ENCODE data around the gene NOB1. TPM values are rescaled to one million over a fixed set of nuclear protein-coding genes. Genes with fewer than 3 reads are reported as not detected.
A peak's percentile ranks its signal among the peaks of the same experiment; 100 is the strongest.

NOB1 gene
- total and polyA plus RNA-seq, 2 donors from 2014 or later = 34.9 to 50.4 TPM

- H3K4me3 ChIP-seq (ENCODE audit: low read length in 3 of 3) = no peak overlapping the region
- H3K9ac ChIP-seq (ENCODE audit: low read length in 3 of 3) = no peak overlapping the region
- no peaks in the 10 kb centered on the region for H3K27me3 ChIP-seq (ENCODE audit: control insufficient read depth, insufficient read depth, low read length)
- FAIRE-seq (no peak), DNase-seq (no peak)
- H3K27ac ChIP-seq (ENCODE audit: low read depth in 2 of 2, low read length in 2 of 2) = peak overlapping the region in 1 of 2 donors; percentile 17
- intact Hi-C loops (cut with DNase I) = no loop called here
- H3K36me3 ChIP-seq (ENCODE audit: control insufficient read depth in 2 of 3, insufficient read depth in 3 of 3, low read length in 3 of 3) = no peaks in the 10 kb centered on the region
- H3K4me1 ChIP-seq (ENCODE audit: control insufficient read depth in 2 of 3, insufficient read depth in 2 of 3, low read depth in 1 of 3, low read length in 3 of 3) = peaks cover 0 to 19% (median 12%) of the 10 kb centered on the region in 3 donors
- H3K9me3 ChIP-seq (ENCODE audit: control insufficient read depth in 2 of 3, insufficient read depth in 1 of 3, low read length in 3 of 3) = no peaks in the 10 kb centered on the region
- TF ChIP-seq, protein P1, sequence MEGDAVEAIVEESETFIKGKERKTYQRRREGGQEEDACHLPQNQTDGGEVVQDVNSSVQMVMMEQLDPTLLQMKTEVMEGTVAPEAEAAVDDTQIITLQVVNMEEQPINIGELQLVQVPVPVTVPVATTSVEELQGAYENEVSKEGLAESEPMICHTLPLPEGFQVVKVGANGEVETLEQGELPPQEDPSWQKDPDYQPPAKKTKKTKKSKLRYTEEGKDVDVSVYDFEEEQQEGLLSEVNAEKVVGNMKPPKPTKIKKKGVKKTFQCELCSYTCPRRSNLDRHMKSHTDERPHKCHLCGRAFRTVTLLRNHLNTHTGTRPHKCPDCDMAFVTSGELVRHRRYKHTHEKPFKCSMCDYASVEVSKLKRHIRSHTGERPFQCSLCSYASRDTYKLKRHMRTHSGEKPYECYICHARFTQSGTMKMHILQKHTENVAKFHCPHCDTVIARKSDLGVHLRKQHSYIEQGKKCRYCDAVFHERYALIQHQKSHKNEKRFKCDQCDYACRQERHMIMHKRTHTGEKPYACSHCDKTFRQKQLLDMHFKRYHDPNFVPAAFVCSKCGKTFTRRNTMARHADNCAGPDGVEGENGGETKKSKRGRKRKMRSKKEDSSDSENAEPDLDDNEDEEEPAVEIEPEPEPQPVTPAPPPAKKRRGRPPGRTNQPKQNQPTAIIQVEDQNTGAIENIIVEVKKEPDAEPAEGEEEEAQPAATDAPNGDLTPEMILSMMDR (IDR thresholded peaks at IDR 0.05; ENCODE audit: borderline replicate concordance, extremely low read depth, insufficient read depth) = no peak
Observed at GRCh38 chr16:69727916-69728270, 26.8 kb downstream of the NOB1 start.

- Histone ChIP-seq H3K9ac (ENCODE audit: low read length in 3 of 3) (peak within 1 kb of the TSS; percentile 26 to 84 (median 63)), H3K36me3 (ENCODE audit: control insufficient read depth in 2 of 3, insufficient read depth in 3 of 3, low read length in 3 of 3) (no peaks in the 10 kb centered on the region), H3K4me3 (ENCODE audit: low read length in 3 of 3) (peak within 1 kb of the TSS; percentile 69 to 84 (median 82)), H3K9me3 (ENCODE audit: control insufficient read depth in 2 of 3, insufficient read depth in 1 of 3, low read length in 3 of 3) (no peaks in the 10 kb centered on the region), H3K27ac (ENCODE audit: low read depth in 2 of 2, low read length in 2 of 2) (peak within 1 kb of the TSS; percentile 89 to 91), H3K27me3 (ENCODE audit: control insufficient read depth, insufficient read depth, low read length) (no peaks in the 10 kb centered on the region), H3K4me1 (ENCODE audit: control insufficient read depth in 2 of 3, insufficient read depth in 2 of 3, low read depth in 1 of 3, low read length in 3 of 3) (peaks cover 0 to 19% (median 12%) of the 10 kb centered on the region in 3 donors)
- DNase-seq = peak; percentile 94 to 97 (median 96)
- intact Hi-C loops (cut with DNase I) = no loop called here
- TF ChIP-seq, protein P1 (IDR thresholded peaks at IDR 0.05; ENCODE audit: borderline replicate concordance, extremely low read depth, insufficient read depth) = no peak
- FAIRE-seq = no peak
Observed at GRCh38 chr16:69726313-69727060, 28.2 kb downstream of the NOB1 start, which contains the start of gene NQO1. TSS of gene NQO1 (minus strand) at chr16:69726560. CDS start at chr16:69726439, 121 bp downstream.

- Histone ChIP-seq H3K4me1 (ENCODE audit: control insufficient read depth in 2 of 3, insufficient read depth in 2 of 3, low read depth in 1 of 3, low read length in 3 of 3) (peaks cover 0 to 19% (median 12%) of the 10 kb centered on the region in 3 donors), H3K27me3 (ENCODE audit: control insufficient read depth, insufficient read depth, low read length) (no peaks in the 10 kb centered on the region), H3K9ac (ENCODE audit: low read length in 3 of 3) (peak overlapping the region; percentile 17 to 84 (median 63)), H3K36me3 (ENCODE audit: control insufficient read depth in 2 of 3, insufficient read depth in 3 of 3, low read length in 3 of 3) (no peaks in the 10 kb centered on the region), H3K9me3 (ENCODE audit: control insufficient read depth in 2 of 3, insufficient read depth in 1 of 3, low read length in 3 of 3) (no peaks in the 10 kb centered on the region), H3K4me3 (ENCODE audit: low read length in 3 of 3) (peak overlapping the region; percentile 69 to 84 (median 82)), H3K27ac (ENCODE audit: low read depth in 2 of 2, low read length in 2 of 2) (peak overlapping the region; percentile 89 to 91)
- no peak for DNase-seq
- no peak for FAIRE-seq
- TF ChIP-seq, protein P1 (IDR thresholded peaks at IDR 0.05; ENCODE audit: borderline replicate concordance, extremely low read depth, insufficient read depth) = no peak
- intact Hi-C loops (cut with DNase I) = no loop called here
Observed at GRCh38 chr16:69725480-69726312, 29.0 kb downstream of the NOB1 start.

All from kidney (tissue), 14 donors.